Fibroblast of mammary gland (primary cell): ENCODE measurements around the gene TTC31.
A peak's percentile ranks its signal among the peaks of the same experiment; 100 is the strongest.

Experiments
- DNase-seq: peaks from one replicate; pipeline ENCODE4 v3.0.0-alpha.2; 2010; ENCODE audit warnings: low read depth
- H3K4me3 ChIP-seq: 2 replicates; pipeline ENCODE4 v1.5.1; 2011; ENCODE audit warnings: low read depth, mild to moderate bottlenecking, low read length, moderate library complexity; ENCODE audit not compliant: control insufficient read depth
- TF ChIP-seq, protein P1 (sequence below): conservative IDR thresholded peaks from 2 replicates; pipeline ENCODE4 v1.5.1; 2011; ENCODE audit warnings: low read depth, low read length, inconsistent platforms; ENCODE audit not compliant: control insufficient read depth, insufficient read depth

Gene TTC31

DNA sequence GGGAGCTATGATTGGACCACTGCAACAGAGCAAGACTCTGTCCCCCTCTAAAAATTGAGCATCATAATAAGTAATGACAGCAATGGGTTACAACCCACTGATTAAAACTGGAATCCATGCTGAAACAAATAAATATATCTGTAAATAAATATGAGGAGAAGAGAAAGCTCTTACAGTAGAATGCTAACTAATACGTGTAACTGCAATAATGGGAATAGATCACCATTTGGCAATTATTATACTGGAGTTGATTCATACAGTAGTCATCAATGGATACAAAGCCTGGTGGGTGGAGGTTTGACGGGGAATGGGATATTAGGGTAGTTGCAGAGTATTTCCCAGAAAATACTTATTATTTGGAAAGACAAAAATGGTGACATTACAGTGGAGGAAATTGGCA, 34.1 kb upstream of the TTC31 start:
- H3K4me3 ChIP-seq, result no peak overlapping the region
- TF ChIP-seq, protein P1, sequence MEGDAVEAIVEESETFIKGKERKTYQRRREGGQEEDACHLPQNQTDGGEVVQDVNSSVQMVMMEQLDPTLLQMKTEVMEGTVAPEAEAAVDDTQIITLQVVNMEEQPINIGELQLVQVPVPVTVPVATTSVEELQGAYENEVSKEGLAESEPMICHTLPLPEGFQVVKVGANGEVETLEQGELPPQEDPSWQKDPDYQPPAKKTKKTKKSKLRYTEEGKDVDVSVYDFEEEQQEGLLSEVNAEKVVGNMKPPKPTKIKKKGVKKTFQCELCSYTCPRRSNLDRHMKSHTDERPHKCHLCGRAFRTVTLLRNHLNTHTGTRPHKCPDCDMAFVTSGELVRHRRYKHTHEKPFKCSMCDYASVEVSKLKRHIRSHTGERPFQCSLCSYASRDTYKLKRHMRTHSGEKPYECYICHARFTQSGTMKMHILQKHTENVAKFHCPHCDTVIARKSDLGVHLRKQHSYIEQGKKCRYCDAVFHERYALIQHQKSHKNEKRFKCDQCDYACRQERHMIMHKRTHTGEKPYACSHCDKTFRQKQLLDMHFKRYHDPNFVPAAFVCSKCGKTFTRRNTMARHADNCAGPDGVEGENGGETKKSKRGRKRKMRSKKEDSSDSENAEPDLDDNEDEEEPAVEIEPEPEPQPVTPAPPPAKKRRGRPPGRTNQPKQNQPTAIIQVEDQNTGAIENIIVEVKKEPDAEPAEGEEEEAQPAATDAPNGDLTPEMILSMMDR, result no peak
- peak; percentile 74 for DNase-seq

DNA sequence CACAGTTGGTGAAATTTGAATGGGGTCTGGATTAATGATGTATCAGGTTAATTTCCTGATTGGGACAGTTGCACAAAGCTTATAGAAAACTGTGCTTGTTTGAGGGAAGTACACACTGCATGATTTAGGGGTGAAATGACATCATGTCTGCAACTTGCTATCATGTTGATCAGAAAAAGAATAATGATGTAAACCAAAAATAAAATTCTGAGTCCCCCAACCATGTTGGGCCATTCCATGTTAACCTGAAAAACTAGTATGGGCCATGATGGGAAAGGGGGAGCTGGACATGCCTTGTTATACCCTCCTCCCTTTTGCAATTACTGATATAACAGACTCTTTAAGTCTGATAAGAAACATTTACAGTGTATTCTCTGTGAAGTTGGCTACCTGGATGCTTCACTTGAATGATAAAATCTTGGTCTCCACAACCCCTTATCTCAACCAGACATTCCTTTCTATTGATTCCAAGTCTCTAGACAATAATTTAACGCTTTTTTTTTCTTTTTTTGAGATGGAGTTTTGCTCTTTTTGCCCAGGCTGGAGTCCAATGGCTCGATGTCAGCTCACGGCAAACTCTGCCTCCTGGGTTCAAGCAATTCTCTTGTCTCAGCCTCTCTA, 32.2 kb upstream of the TTC31 start:
- no peak for DNase-seq
- TF ChIP-seq, protein P1, result no peak
- no peak overlapping the region for H3K4me3 ChIP-seq

DNA sequence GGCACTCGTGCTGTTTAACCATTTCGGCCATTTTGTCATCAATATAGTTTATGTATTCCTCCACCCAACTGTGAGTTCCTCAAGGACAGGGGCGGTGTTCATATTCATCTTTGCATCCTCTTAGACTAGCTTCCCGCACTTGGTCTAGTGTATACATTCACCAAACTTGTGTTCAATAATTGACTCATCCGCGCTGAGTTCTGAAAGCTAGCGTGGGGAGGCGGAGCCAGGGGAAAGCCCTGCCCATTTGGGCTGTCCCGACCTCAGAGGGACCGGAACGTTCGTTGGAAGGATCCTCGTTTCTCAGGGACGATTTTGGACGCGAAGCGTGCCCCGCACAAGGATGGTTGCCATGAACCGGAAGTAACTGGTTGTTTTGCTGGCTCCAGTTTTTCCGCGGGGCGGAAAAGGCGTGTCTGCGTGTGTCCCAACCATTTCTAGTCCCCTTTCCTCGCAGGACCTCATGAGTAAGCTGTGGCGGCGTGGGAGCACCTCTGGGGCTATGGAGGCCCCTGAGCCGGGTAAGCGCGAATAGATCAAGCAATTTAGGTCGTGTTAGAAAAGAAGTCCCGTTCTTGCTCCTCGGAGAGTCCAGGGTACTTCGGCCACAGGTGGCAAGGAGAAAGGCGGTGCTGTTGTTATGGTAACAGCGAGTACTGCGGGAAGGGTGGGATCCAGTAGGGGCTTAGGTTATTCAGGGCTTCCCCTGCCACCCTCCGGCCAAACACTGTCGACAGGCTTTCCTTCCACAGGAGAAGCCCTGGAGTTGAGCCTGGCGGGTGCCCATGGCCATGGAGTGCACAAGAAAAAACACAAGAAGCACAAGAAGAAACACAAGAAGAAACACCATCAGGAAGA, 28.0 kb upstream of the TTC31 start, which contains the start of gene INO80B:
TSS of gene INO80B (plus strand) at position 434 of the 858 bp plus-strand sequence. CDS start at position 464, 30 bp downstream.
- TF ChIP-seq, protein P1, result no peak
- H3K4me3 ChIP-seq, result peak within 1 kb of the TSS; percentile 94
- peak; percentile 99 for DNase-seq

DNA sequence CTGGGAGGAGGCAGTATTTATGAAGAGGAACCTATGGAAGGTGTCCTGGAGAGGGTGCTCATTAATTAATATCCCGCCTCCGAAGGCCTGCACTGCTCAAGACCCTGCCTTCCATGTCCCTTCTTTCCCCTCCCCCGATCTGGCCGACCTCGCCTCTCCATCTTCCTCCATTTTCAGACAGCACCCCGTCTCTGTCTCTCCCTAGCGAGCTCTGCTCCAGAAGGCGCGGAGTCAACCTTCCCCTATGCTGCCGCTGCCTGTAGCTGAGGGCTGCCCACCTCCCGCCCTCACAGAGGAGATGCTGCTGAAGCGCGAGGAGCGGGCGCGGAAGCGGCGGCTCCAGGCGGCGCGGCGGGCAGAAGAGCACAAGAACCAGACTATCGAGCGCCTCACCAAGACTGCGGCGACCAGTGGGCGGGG, 25.7 kb upstream of the TTC31 start:
- TF ChIP-seq, protein P1, result no peak
- DNase-seq, result no peak
- peak overlapping the region; percentile 75 for H3K4me3 ChIP-seq

DNA sequence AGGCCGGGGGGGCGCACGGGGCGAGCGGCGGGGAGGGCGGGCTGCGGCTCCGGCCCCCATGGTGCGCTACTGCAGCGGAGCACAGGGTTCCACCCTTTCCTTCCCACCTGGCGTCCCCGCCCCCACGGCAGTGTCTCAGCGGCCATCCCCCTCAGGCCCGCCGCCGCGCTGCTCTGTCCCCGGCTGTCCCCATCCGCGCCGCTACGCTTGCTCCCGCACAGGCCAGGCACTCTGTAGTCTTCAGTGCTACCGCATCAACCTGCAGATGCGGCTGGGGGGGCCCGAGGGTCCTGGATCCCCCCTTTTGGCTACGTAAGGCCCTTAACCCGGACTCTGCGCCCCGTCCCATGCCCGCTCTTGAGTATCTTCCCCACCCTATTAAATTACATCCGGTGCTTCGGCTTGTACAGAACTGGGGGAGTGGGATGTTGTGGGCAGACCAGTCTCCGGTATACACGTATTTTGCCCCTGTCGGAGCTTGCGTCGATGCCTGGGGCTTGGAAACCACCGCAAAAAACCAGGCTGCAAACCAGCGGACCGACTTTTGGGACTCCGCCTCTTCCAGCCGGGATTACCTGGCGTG, 25.2 kb upstream of the TTC31 start:
- TF ChIP-seq, protein P1, result no peak
- peak overlapping the region; percentile 75 for H3K4me3 ChIP-seq
- no peak for DNase-seq

DNA sequence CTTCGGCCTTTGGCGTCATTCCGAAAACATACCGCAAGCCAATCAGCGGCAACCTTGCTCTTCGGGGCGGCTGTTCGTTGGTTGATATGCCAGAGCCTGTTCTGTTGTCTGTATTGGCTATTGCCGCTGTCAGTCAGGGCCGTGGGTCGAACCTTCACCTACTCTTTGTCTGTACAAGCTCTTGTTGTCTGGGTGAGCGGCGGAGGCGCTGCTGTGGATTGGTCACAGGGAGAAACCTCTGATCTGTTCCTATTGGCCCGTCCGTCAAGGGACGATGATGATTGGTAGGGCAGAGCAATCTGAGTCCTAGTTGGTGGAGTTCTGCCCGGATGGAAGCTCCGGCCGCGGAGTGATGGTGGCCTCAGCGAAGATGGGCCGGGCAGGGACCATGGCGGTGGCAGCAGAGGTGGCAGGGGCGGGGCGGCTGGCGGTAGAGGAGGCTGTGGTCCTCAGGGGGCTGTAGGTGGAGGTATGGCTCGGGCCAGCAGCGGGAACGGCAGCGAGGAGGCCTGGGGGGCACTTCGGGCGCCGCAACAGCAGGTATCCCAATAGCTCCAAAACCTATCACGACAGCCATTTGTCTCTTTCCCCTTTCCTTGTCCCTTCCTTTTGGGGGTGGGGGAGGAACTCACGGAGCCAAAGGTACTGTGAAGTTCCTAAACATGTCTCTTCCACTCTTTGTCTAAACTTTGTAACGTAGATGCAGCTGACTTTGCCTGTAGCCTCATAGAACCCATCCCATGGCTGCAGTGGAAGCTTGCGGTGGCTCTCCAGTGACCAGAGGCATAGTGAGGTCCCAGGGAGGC, 24.5 kb upstream of the TTC31 start, which contains the start of gene WBP1:
TSS of gene WBP1 (plus strand) at position 307 of the 806 bp plus-strand sequence. CDS start at position 472, 165 bp downstream.
- H3K4me3 ChIP-seq, result peak within 1 kb of the TSS; percentile 94
- TF ChIP-seq, protein P1, result no peak
- peak; percentile 100 for DNase-seq
